ENCODE data around the gene RTN4R.
"Not testable (repeated sequence)": the region's sequence is repeated elsewhere in the genome, so short reads cannot be mapped to it uniquely, and the experiment has no call there.

The RTN4R gene

GRCh38 chr22:20281891-20282290, 13.8 kb upstream of the RTN4R start:
- no peak overlapping the region for H3K4me3 ChIP-seq (ENCODE audit: low read depth, low read length)
- TF ChIP-seq, protein P1, sequence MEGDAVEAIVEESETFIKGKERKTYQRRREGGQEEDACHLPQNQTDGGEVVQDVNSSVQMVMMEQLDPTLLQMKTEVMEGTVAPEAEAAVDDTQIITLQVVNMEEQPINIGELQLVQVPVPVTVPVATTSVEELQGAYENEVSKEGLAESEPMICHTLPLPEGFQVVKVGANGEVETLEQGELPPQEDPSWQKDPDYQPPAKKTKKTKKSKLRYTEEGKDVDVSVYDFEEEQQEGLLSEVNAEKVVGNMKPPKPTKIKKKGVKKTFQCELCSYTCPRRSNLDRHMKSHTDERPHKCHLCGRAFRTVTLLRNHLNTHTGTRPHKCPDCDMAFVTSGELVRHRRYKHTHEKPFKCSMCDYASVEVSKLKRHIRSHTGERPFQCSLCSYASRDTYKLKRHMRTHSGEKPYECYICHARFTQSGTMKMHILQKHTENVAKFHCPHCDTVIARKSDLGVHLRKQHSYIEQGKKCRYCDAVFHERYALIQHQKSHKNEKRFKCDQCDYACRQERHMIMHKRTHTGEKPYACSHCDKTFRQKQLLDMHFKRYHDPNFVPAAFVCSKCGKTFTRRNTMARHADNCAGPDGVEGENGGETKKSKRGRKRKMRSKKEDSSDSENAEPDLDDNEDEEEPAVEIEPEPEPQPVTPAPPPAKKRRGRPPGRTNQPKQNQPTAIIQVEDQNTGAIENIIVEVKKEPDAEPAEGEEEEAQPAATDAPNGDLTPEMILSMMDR (IDR thresholded peaks at IDR 0.05; ENCODE audit: low read depth, low read length) = no peak

DNA sequence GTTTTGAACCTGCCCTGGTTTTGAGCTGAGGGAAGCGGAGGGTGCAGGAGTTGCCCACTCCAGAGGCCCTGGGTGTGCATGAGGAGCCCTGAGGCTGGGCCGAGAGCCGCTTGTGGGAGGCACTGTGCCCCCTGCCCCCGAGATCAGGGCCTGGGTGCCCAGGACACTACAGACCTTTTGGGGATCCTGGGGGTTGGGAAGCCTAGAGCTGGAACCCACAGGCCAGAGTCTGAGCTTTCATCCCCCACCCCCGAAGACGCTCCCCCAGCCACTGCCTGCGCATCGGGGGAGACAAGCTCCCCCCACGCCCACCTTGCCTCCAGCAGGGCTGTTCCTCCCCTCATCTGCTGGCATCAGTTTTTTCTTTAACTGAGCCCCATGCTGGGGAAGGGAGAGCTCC, 13.4 kb upstream of the RTN4R start:
- not testable (repeated sequence) for H3K4me3 ChIP-seq (ENCODE audit: low read depth, low read length)

GRCh38 chr22:20280866-20281265, 12.7 kb upstream of the RTN4R start:
- no peak overlapping the region for H3K4me3 ChIP-seq (ENCODE audit: low read depth, low read length)
- TF ChIP-seq, protein P1 (IDR thresholded peaks at IDR 0.05; ENCODE audit: low read depth, low read length) = no peak

DNA sequence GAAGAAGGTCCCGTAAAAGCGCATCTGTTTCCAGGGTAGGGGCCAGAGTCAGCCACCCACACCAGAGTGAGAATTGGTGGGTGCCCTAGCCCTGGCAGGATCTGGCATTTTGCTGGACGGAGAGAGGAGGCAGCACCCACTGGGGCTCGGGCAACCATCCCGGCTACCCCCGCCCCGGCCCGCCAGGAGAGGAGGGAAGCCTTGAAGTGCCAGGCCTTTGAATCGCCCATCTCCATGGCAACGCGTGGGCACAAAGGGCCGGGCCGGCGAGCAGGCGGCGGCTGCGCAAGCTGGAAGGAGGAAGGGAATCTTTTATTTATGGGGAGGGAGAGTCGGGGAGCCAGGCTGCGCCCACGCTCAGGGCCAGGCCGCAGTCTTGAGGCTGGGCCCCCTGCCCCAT, 12.0 kb upstream of the RTN4R start:
- not testable (repeated sequence) for H3K4me3 ChIP-seq (ENCODE audit: low read depth, low read length)

DNA sequence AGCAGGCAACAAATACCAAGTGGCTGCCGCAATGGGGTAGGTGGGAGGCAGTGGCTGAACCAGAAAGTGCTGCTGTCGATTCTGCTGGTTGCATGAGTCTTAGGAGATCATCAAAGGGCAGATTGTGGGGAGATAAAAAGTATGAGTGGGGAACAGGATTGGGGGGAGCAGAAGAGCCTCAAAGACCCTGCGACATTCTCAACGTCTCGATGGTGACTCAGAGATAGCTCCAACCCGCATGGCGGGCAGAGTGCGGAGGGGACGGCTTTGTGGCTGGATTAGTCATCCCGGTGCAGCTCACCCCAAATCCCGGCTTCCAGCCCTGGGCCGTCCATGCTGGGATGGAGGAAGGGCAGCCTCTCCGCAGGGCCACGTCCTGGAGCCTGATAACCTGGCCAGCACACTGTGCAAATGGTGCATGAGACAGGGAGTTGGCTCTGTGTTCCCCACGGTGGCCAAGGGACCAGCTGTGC, 11.6 kb upstream of the RTN4R start:
- TF ChIP-seq, protein P1 (IDR thresholded peaks at IDR 0.05; ENCODE audit: low read depth, low read length) = no peak
- no peak overlapping the region for H3K4me3 ChIP-seq (ENCODE audit: low read depth, low read length)

- not testable (repeated sequence) for H3K4me3 ChIP-seq (ENCODE audit: low read depth, low read length)
Observed at GRCh38 chr22:20278726-20279490, 10.8 kb upstream of the RTN4R start.

- H3K4me3 ChIP-seq (ENCODE audit: low read depth, low read length) = not testable (repeated sequence)
Observed at GRCh38 chr22:20277936-20278635, 10.0 kb upstream of the RTN4R start.

DNA sequence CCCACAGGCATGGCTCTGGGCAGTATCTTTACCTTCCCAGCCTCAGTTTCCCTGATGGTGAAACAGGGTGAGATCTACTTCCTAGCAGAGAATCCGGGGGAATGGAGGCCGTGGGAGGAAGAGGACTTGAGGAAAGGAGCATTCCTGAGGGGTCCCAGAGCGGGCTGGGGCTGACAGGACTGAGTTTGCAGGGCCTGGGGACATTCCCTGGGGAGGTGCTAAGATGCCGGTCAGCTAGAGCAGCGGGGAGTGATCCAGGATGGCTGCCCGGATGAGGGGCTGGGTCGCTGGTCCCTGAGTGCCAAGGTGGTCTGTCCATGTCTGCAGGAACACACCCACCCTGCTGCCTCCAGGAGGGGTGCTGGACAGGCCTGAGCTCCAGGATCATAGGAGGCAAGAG, 8.3 kb upstream of the RTN4R start:
- TF ChIP-seq, protein P1 (IDR thresholded peaks at IDR 0.05; ENCODE audit: low read depth, low read length) = no peak
- H3K4me3 ChIP-seq (ENCODE audit: low read depth, low read length) = no peak overlapping the region

- H3K4me3 ChIP-seq (ENCODE audit: low read depth, low read length) = no peak overlapping the region
- TF ChIP-seq, protein P1 (IDR thresholded peaks at IDR 0.05; ENCODE audit: low read depth, low read length) = no peak
Observed at GRCh38 chr22:20275836-20276235, 7.7 kb upstream of the RTN4R start.

DNA sequence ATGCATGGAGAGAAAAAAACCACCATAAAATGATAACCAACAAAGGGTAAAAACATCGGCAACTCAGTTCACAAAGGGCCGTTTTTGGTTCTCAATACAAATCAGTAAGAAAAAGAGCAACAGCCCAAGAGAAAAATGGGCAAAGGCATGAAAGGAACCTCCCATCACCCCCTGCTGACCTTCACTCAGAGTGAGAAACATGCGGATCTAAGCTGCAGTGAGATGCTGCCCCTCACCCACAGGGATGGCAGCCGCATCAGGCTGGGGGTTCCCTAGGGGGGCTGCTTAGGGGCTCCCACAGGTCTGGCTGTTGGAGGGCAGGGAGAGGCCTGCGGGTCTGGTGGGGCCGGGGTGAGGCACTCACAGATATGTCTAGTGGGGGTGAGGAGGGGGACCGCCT, 7.2 kb upstream of the RTN4R start:
- not testable (repeated sequence) for H3K4me3 ChIP-seq (ENCODE audit: low read depth, low read length)

GRCh38 chr22:20274374-20274773, 6.3 kb upstream of the RTN4R start:
- H3K4me3 ChIP-seq (ENCODE audit: low read depth, low read length) = not testable (repeated sequence)
